ENCODE data around the gene PPFIA4.

DNA sequence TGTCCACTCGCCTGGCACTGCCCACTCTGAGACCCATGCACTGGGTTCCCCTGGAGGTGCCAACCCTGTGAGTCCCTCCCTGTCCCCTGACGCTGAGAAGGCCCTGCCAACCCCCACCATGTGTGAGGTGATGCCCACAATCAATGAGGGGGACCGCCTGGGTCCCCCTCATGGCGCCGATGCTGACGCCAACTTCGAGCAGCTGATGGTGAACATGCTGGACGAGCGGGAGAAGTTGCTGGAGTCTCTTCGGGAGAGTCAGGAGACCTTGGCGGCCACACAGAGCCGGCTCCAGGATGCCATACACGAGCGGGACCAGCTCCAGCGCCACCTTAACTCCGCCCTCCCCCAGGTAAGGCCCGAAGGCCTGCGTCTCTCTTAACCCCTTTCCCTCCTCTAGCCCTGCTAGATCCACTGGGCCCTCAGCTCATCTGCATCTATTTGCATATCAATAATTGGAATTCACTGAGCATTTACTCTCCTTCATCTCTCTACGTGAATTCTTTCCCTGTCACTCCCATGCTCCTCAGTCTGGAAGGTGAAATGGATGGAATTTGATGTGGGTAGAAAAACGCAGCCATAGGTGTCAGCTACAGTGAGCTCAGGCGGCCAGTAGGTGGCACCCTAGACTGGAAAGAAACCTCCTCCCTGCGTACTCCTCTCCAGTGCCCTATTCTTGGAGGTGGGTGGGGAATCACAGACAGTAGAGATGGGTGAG is 12.8 kb downstream of the PPFIA4 start:
- TF ChIP-seq, protein P1, sequence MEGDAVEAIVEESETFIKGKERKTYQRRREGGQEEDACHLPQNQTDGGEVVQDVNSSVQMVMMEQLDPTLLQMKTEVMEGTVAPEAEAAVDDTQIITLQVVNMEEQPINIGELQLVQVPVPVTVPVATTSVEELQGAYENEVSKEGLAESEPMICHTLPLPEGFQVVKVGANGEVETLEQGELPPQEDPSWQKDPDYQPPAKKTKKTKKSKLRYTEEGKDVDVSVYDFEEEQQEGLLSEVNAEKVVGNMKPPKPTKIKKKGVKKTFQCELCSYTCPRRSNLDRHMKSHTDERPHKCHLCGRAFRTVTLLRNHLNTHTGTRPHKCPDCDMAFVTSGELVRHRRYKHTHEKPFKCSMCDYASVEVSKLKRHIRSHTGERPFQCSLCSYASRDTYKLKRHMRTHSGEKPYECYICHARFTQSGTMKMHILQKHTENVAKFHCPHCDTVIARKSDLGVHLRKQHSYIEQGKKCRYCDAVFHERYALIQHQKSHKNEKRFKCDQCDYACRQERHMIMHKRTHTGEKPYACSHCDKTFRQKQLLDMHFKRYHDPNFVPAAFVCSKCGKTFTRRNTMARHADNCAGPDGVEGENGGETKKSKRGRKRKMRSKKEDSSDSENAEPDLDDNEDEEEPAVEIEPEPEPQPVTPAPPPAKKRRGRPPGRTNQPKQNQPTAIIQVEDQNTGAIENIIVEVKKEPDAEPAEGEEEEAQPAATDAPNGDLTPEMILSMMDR (conservative IDR thresholded peaks at IDR 0.05; ENCODE audit: low read depth, low read length) = peak; percentile 98
- TF ChIP-seq EZH2phosphoT487 (IDR thresholded peaks at IDR 0.05; ENCODE audit: borderline replicate concordance, low read length) (no peak), EZH2 (IDR thresholded peaks at IDR 0.05; ENCODE audit: low read length, unreplicated experiment) (no peak)

All from PC-3 (cell line).